ENCODE data around the gene NAV3.

NAV3 gene

DNA sequence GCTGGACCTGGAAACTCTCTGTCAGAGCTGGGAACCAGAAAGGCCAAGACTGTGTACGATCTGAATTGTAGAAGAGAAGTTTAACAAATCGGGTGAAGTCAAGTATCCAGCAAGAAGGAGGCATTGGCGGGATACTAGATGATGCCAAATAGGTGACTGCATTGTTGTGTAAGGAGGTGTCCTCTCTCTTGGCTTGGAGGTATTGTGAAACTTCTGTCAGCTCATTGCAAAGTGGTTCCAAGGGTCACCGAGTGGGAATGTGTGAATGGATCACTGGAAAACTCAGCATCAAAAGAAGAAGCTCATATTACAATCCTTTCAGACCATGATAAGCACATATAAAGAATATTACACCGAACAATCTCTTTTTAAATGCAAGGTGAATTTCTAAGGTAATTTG is 11.7 kb downstream of the NAV3 start:
- TF ChIP-seq, protein P1, sequence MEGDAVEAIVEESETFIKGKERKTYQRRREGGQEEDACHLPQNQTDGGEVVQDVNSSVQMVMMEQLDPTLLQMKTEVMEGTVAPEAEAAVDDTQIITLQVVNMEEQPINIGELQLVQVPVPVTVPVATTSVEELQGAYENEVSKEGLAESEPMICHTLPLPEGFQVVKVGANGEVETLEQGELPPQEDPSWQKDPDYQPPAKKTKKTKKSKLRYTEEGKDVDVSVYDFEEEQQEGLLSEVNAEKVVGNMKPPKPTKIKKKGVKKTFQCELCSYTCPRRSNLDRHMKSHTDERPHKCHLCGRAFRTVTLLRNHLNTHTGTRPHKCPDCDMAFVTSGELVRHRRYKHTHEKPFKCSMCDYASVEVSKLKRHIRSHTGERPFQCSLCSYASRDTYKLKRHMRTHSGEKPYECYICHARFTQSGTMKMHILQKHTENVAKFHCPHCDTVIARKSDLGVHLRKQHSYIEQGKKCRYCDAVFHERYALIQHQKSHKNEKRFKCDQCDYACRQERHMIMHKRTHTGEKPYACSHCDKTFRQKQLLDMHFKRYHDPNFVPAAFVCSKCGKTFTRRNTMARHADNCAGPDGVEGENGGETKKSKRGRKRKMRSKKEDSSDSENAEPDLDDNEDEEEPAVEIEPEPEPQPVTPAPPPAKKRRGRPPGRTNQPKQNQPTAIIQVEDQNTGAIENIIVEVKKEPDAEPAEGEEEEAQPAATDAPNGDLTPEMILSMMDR (conservative IDR thresholded peaks at IDR 0.05): no peak
- H3K27ac ChIP-seq: no peak overlapping the region

DNA sequence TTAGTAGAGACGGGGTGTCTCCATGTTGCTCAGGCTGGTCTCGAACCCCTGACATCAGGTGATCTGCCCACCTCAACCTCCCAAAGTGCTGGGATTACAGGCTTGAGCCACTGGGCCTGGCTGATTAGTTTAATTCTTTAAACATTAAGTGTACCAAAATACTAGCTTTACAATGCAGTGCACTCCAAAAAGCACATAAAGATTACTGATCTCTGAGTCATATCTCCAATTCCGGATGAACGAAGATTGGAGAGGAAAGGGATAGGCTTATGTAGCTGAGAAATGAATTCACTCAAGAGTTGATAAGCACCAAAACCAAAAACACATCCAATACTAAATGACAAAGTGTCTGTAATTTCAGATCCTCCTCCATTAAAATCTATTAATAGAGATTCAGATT is 15.1 kb downstream of the NAV3 start:
- TF ChIP-seq, protein P1 (conservative IDR thresholded peaks at IDR 0.05): no peak
- H3K27ac ChIP-seq: peak overlapping the region; percentile 99

DNA sequence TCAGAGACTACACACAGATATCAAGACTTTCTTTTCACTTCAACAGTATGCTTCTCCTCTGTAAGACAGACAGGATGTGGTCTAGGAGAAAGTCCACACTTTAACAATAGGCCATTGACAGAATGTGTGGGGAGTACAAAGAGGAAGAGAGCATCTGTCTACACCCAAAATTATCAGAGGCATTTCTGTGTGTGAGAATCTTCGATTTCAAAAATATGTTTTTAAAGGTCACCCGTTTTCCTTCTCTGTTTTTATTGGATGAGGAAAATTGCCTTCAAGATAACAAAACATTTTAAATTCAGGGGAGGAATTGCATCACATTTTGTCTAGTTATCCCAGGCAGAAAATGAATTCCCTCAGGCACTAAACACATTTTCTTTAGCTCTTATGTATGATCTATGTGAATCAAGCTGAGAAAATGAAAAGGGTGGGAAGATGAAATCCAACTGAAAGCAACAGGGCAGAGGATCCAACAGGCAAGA is 16.4 kb downstream of the NAV3 start:
- TF ChIP-seq, protein P1 (conservative IDR thresholded peaks at IDR 0.05): no peak
- peak overlapping the region; percentile 99 for H3K27ac ChIP-seq

DNA sequence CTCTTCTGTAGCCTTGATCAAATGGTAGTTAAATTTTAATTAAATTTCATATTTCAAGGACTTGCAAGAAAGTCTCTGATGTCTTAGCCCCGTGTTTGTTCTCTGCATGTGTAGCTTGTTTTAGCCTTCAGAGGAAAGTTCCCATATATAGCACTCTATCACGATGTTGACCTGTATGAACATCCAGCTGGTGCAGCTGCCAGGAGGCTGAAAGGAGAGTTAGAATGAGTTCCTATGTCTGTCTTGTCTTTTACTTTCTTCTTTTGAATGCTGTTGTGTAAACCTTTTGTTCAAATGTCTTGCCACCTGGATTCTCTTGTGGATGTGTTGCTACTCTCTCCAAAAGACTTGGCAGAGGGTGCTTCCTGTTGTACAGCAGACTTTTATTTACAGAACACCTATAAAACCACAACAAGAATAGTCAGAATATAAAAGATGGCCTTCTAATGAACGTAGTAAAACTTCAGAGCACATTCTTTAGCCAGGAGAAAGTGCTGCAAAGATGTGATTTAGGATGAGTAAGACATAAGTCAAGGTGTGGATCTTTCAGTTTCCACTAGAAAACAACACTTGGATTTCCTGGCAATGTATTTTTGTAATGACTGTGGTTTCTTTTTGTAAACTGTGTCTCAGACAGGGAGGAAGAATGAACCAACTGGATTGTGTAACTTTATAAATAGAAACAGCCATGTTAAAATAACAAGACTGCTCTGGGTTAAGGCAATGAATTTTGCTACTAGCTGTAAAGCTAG is 17.2 kb downstream of the NAV3 start:
- H3K27ac ChIP-seq: peak overlapping the region; percentile 99
- TF ChIP-seq, protein P1 (conservative IDR thresholded peaks at IDR 0.05): no peak

DNA sequence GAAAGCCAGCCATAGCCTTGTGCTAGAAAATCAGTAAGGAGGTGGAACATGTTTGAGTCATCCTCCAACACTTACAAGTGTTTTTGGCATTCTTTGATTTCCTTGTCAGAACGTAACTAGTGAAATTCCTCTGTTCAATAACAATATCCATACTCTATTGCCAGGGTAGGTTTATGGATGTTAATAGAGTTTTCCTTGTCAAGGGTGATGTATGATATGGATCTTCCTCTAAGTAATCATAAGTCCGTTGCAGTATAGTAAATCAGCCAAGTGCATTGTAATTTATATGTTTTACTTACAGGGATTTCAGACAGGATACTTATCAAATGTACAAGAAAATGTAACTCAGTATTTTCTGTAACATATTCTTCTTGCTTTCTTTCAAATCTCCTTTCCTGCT is 19.4 kb downstream of the NAV3 start:
- TF ChIP-seq, protein P1 (conservative IDR thresholded peaks at IDR 0.05): no peak
- H3K27ac ChIP-seq: peak overlapping the region; percentile 99

DNA sequence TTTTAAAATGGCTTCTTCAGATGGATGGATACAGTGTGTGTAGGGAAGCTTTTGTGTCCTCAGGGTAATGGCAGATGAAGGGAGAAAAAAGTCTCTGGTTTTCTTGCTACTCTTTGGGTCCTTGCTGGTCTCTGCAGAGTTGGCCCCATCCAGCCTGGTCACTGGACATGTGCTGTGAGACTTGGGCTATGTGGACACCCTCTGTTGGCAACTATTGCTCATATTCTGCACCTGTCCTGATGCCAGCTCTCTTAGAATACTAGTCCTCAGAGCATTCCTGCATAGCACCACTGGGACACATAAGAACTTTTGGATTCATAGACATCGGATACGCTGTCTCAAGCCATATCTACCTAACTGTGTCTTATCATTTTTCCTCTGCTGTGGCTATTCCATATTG is 20.0 kb downstream of the NAV3 start:
- peak overlapping the region; percentile 99 for H3K27ac ChIP-seq
- TF ChIP-seq, protein P1 (conservative IDR thresholded peaks at IDR 0.05): no peak

DNA sequence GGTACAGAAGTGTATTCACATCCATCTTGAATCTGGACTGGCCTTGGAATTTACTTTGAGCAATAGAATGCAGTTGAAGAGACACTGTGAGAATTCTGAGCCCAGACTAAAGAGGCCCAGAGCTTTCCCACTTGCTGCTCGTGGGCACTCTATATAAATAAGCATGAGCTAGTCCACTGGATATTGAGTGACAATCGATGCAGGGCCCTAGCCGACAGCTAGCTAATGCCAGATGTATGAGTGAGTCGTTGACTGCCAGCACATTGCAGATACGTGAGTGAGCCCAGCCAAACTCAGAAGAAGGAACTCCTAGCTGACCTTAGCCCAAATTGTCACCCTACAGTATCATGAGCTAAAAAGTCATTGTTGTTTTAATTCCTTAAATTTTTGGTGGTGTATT is 24.9 kb downstream of the NAV3 start:
- TF ChIP-seq, protein P1 (conservative IDR thresholded peaks at IDR 0.05): no peak
- no peak overlapping the region for H3K27ac ChIP-seq
